Kidney (tissue), 14 donors: ENCODE results near the gene PTPDC1. TPM values are rescaled to one million over a fixed set of nuclear protein-coding genes. Genes with fewer than 3 reads are reported as not detected.

Source experiments
- DNase-seq, 5 donors: peaks; one replicate each; pipeline ENCODE4 v3.0.0-alpha.2; 2013 to 2020
- FAIRE-seq: peaks from 2 replicates; lab custom pipeline; 2012; peaks lifted over from hg19 to GRCh38; lab: Jason Lieb, UNC
- H3K27ac ChIP-seq, 2 donors: one replicate each; pipeline ENCODE4 v1.7.0; 2013; ENCODE audit warnings: low read depth in 2 of 2, low read length in 2 of 2, inconsistent platforms in 1 of 2
- H3K27me3 ChIP-seq: one replicate; pipeline ENCODE4 v1.7.1; 2013; ENCODE audit warnings: low read length, inconsistent platforms; ENCODE audit not compliant: control insufficient read depth, insufficient read depth
- H3K36me3 ChIP-seq, 3 donors: one replicate each; pipeline versions ENCODE4 v1.7.0 to v1.7.1; 2013; ENCODE audit warnings: low read length in 3 of 3, control low read depth in 1 of 3, inconsistent platforms in 1 of 3; ENCODE audit not compliant: insufficient read depth in 3 of 3, control insufficient read depth in 2 of 3
- H3K4me1 ChIP-seq, 3 donors: one replicate each; pipeline versions ENCODE4 v1.7.0 to v1.7.1; 2013; ENCODE audit warnings: low read length in 3 of 3, inconsistent platforms in 1 of 3, low read depth in 1 of 3; ENCODE audit not compliant: control insufficient read depth in 2 of 3, insufficient read depth in 2 of 3
- H3K4me3 ChIP-seq, 3 donors: one replicate each; pipeline versions ENCODE4 v1.7.0 to v1.8.1; 2013; ENCODE audit warnings: low read length in 3 of 3, control low read depth in 1 of 3, inconsistent platforms in 1 of 3
- H3K9ac ChIP-seq, 3 donors: one replicate each; pipeline versions ENCODE4 v1.7.0 to v1.7.1; 2013; ENCODE audit warnings: low read length in 3 of 3, control low read depth in 1 of 3, inconsistent platforms in 1 of 3
- H3K9me3 ChIP-seq, 3 donors: one replicate each; pipeline versions ENCODE4 v1.7.0 to v1.7.1; 2013; ENCODE audit warnings: low read length in 3 of 3, control low read depth in 1 of 3, inconsistent platforms in 1 of 3; ENCODE audit not compliant: control insufficient read depth in 2 of 3, insufficient read depth in 1 of 3
- CTCF ChIP-seq: IDR thresholded peaks from 3 replicates; pipeline ENCODE4 v1.5.1; 2012; ENCODE audit warnings: mild to moderate bottlenecking, moderate library complexity, borderline replicate concordance; ENCODE audit not compliant: insufficient read depth; ENCODE audit errors: extremely low read depth
- intact Hi-C: fragments of 100-400 bp; cut with DNase I; formaldehyde crosslinking; loops from one replicate; pipeline ENCODE4 v1.11.1; 2022
- polyA plus RNA-seq: library from polyadenylated mRNA; stranded (reverse); fragments of 350-450 nt; fragmentation: Illumina TruSeq; extraction: RNeasy Lipid Tissue Mini Kit (QIAGEN cat#74804); gene quantifications from one replicate; pipeline ENCODE4 v1.2.3, GENCODE V29; 2014; ENCODE audit warnings: low read depth, low replicate concordance; ENCODE audit not compliant: insufficient read depth
- total RNA-seq: library from RNA; stranded (reverse); fragmentation: NEBNext Ultra II Directional; extraction: Animal tissue kit (Norgen Biotek cat#: 25700); gene quantifications from one replicate; pipeline ENCODE4 v1.2.1, GENCODE V29; 2021
- donor health status: control.
- donor health status: control.
- donor health status: control.
- donor health status: control.
- donor health status: control.
- donor health status: DM: yes; HTN: yes; CAD: no.
- donor health status: Normal renal cell carcinoma (clear cell type).

The PTPDC1 gene
- total and polyA plus RNA-seq, 2 donors from 2014 or later: 2.8 to 8.7 TPM

DNA sequence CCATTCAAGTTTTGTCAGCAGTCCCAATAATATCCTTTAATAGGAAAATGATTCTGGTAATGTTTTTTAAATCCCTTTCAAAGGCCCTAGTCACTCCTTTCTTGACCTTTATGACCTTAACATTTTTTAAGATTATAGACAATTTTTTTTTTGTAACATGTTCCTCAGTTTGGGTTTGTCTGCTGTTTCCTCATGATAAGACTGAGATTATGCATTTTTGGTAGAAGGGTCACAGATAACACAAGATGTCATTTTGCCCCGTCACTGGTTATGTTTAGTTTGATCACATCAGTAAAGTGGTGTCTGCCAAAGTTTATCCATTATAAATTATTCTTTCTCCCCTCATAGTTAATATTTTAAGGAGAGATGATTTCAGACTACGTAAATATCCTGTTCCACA is 16.0 kb upstream of the PTPDC1 start:
- Histone ChIP-seq H3K4me3 (no peak overlapping the region), H3K9me3 (no peaks in the 10 kb centered on the region), H3K9ac (no peak overlapping the region), H3K27me3 (no peaks in the 10 kb centered on the region), H3K36me3 (no peaks in the 10 kb centered on the region), H3K4me1 (no peaks in the 10 kb centered on the region), H3K27ac (no peak overlapping the region)
- intact Hi-C loops: loop anchor here (5.0 kb wide), 1 partner anchor 144 kb away; no protein-coding TSS in a partner anchor
- FAIRE-seq: no peak
- TF ChIP-seq CTCF: no peak
- no peak for DNase-seq

DNA sequence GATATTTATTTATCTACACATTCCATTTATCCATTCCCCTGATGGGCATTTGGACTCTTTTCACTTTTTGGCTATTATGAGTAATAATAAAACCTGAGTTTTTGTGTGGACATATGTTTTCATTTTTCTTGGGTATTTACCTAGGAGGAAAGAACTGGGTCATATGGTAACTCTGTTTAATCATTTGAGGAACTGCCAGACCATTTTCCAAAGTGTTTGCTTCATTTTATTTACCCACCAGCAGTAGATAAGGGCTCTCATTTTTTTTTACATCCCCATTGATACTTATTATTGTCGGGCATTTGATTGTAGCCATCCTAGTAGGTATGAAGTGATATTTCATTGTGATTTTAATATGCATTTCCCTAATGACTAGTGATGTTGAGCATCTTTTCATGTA is 7.7 kb upstream of the PTPDC1 start:
- intact Hi-C loops: no loop called here

GRCh38 chr9:94078086-94078485 is 6.2 kb upstream of the PTPDC1 start:
- intact Hi-C loops: no loop called here
- no peak for TF ChIP-seq CTCF
- Histone ChIP-seq H3K9ac (no peak overlapping the region), H3K27me3 (no peaks in the 10 kb centered on the region), H3K4me3 (no peak overlapping the region), H3K36me3 (no peaks in the 10 kb centered on the region), H3K27ac (no peak overlapping the region), H3K9me3 (no peaks in the 10 kb centered on the region), H3K4me1 (peaks cover 0 to 6% (median 5%) of the 10 kb centered on the region in 3 donors)
- FAIRE-seq (no peak), DNase-seq (no peak)

More for the DNA sequence above, 7.7 kb upstream of the PTPDC1 start:
- H3K27ac ChIP-seq: no peak overlapping the region
- no peaks in the 10 kb centered on the region for H3K9me3 ChIP-seq
- H3K9ac ChIP-seq: no peak overlapping the region
- H3K27me3 ChIP-seq: no peaks in the 10 kb centered on the region
- H3K4me3 ChIP-seq: no peak overlapping the region
- no peaks in the 10 kb centered on the region for H3K36me3 ChIP-seq
- no peak for TF ChIP-seq CTCF
- no peak for FAIRE-seq
- DNase-seq: no peak
- H3K4me1 ChIP-seq: no peaks in the 10 kb centered on the region

DNA sequence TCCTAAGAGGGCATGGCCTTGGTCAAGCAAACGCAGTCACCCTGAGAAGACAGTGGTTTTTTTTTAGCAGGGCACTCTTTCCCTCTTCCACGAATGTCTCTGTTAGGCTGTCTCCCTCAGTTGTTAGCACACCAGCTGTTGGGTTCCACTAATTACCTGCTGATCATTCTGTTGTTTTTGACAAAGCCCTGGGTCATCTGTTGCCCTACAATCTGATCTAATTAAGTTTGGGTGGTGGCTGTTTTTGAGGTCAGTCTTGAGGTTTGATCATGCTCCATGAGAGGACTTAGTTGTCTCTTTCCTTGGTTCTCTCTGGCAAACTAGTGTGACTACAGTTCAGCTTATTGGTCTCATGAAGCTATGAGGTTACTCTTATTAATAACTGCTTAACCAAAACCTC is 5.0 kb upstream of the PTPDC1 start:
- no peak for DNase-seq
- intact Hi-C loops: no loop called here
- Histone ChIP-seq H3K4me1 (peaks cover 0 to 6% (median 5%) of the 10 kb centered on the region in 3 donors), H3K27ac (no peak overlapping the region), H3K36me3 (no peaks in the 10 kb centered on the region), H3K4me3 (no peak overlapping the region), H3K27me3 (no peaks in the 10 kb centered on the region), H3K9me3 (no peaks in the 10 kb centered on the region), H3K9ac (no peak overlapping the region)
- FAIRE-seq: no peak
- no peak for TF ChIP-seq CTCF
